ENCODE results near the gene RAI1. TPM values are rescaled to one million over a fixed set of nuclear protein-coding genes. Genes with fewer than 3 reads are reported as not detected.
A peak's percentile ranks its signal among the peaks of the same experiment; 100 is the strongest.

The RAI1 gene
- polyA plus RNA-seq, 4 donors: 19.4 to 41.6 (median 24.3) TPM

DNA sequence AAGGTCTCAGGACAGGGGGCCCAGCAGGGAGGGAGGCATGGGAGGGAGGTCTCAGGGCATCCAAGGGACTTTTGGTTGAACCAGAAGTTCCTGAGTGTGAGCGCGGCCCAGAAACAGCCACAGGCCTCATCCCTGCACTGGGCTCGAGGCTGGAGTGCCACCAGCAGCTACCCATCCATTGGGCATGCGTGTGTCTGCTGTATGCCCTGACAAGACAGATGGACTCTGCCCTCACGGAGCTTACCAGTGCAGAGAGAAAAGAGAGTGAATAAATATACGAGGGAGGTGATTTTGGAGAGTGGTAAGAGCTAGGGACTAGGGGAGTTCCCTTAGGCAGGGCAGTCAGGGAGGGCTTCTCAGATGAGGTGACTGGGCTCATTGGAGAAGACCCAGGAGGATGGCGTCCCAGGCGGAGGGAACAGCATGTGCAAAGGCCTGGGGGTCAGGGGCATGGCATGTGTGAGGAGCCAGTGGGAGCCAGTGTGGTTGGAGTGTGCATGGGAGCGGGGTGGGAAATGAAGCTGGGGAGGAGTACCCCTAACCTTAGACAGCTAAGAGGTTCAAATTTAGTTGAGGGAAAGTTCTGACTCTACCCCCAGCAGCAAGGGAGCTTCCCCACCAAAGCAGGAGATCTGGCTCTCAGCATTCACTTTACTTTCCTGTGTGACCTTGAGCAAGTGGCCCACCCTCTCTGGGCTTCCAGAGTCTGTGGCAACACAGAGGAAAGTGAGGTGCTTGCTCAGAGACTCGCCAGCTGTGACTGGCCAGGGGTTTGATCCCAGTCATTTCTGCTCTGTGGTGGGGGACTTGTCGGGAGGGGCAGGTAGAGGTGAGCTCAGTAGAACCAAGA, 80.9 kb downstream of the RAI1 start:
- no peak for DNase-seq (ENCODE audit: low read depth in 4 of 4, low spot score in 3 of 4)

- DNase-seq (ENCODE audit: low read depth in 4 of 4, low spot score in 3 of 4): no peak
Measured at GRCh38 chr17:17762744-17763105, 81.5 kb downstream of the RAI1 start.

- no peak for DNase-seq (ENCODE audit: low read depth in 4 of 4, low spot score in 3 of 4)
Measured at GRCh38 chr17:17763136-17763535, 81.9 kb downstream of the RAI1 start.

GRCh38 chr17:17763734-17764133, 82.5 kb downstream of the RAI1 start:
- DNase-seq (ENCODE audit: low read depth in 4 of 4, low spot score in 3 of 4): no peak

- no peak for DNase-seq (ENCODE audit: low read depth in 4 of 4, low spot score in 3 of 4)
Measured at GRCh38 chr17:17765359-17766076, 84.3 kb downstream of the RAI1 start.

DNA sequence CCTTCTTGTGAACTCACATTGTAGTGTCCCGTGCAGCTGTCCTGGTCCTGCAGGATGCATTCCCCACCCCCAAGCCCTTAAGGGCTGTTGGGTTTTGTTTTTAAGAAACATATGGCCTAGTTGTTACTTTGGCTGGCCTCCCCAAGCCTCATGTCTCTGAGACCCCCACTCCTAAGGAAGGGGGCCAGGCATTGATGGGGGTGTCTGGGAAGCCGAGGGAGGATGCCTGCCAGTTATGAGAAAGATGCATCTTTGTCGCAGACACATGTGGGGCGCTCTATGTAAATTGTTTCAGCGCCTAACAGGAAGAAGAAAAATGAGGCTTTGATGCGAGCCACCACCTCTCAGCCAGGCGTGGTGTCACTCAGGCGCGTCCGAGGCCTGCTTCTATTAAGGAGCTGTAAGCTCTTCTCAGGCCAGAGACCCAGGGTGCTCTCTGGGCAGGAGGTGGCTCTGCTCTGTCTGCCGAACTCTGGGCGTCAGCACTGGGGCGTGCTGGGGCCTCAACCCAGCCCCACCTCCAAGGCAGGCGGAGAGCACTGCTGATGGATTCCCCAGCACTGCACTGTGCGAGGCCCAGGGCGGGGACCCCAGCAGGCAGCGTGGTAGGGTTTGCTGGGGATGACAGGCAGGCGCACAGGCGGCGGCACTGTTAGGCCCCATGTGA, 85.0 kb downstream of the RAI1 start:
- DNase-seq (ENCODE audit: low read depth in 4 of 4, low spot score in 3 of 4): no peak

- DNase-seq (ENCODE audit: low read depth in 4 of 4, low spot score in 3 of 4): no peak
Measured at GRCh38 chr17:17766744-17767120, 85.5 kb downstream of the RAI1 start.

DNA sequence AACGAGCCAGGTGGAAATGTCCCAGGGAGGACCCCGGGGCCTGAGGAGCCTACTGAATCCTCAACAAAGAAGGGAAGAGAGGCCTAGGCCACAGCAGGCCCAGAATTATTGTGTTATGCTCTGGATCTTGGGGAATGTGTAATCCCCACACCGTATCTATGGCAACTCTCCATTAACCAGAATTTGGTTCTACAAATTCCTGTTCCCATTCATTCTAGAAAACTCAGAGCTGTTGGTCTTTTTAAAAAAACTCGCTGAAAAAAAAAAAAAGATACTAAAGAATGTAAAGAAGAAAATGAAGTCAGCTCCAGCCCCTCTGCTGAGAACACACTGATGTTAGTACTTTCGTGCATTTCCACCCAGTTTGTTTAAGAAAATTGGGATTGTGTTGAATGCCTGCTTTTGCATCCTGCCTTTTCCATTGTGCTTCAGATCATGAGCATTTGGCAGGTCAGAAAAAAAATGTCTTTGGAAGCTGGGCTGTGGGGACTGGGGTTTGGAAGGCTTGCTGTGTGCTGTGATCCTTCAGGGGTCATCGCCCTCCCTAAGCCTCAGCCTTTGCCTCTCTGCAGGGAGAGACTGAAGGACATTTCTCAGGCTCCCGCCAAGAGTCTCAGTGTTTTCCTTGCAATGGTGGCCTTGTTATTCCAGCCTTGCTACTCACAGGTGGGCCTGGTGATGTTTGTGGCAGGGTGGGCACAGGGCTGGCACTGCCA, 86.1 kb downstream of the RAI1 start:
- no peak for DNase-seq (ENCODE audit: low read depth in 4 of 4, low spot score in 3 of 4)

GRCh38 chr17:17767887-17768418, 86.7 kb downstream of the RAI1 start:
- DNase-seq (ENCODE audit: low read depth in 4 of 4, low spot score in 3 of 4): no peak

GRCh38 chr17:17768424-17769088, 87.3 kb downstream of the RAI1 start:
- DNase-seq (ENCODE audit: low read depth in 4 of 4, low spot score in 3 of 4): no peak

DNA sequence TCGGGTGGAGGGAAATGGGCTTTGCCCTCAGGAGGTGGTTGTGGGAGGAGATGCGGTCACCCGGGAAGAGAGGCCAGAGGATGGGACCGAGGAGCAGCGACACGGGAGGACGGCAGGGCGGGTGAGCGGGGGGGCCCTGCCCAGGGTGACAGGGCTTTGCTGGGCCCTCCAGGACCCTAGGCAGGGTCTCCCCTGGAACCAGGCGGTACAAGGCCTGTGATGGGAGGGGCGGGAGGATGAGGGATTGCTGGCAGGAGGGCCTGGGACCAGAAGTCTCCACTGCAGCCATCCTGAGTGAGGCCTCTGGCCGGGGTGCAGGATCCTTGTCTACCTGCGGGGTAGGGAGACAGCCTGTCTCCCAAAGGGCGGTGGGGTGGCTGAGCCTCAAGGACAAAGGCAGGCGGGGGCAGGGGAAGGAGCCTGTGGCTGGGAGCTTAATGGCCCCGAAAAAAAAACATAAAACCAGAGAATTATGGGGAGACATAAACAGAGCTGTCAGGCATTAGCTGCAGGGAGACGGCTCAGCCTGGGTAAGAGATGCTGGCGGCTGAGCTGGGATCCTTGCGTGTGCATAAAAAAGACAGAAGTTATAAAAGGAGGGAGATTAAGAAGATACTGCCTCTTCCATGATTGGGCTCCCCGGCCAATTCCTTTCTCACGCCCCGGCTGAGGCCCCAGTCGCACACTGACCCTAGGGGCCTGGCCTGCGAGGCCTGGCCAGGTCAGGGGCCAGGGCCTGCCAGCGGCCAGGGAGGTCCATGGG, 88.8 kb downstream of the RAI1 start:
- no peak for DNase-seq (ENCODE audit: low read depth in 4 of 4, low spot score in 3 of 4)

- no peak for DNase-seq (ENCODE audit: low read depth in 4 of 4, low spot score in 3 of 4)
Measured at GRCh38 chr17:17770632-17771044, 89.4 kb downstream of the RAI1 start.

DNA sequence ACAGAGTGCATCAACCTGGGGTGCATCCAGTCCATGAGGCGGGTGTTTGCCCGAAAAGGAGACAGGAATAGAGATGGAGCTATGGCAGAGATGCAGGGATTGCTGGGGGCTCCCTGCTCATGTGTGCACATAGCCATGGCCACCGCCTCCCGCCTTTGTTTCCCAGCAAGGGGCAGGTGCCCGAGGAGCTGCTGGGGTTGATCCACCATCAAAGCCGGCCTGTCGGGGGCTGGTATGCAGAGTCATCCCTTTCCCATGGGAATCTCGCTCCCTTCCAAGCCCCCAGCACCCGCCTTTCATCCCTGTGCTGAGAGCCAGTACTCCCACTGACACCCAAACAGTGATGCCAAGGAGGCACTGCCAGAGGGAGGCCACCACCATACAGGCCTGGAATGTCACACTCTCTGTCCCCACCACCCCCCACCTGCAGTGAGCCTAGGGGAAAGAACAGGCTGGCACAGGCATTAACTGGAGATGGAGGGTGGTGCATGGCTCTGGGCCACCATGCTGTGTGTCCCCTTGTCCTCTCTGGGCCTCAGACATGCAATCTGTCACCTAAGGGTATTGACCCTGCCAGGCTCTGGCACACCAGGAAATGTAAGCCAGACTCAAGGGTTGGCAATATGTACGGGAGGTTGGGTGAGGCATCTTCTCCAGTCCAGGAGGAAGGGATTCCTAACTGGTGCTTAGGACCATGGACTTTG, 90.4 kb downstream of the RAI1 start:
- no peak for DNase-seq (ENCODE audit: low read depth in 4 of 4, low spot score in 3 of 4)

DNA sequence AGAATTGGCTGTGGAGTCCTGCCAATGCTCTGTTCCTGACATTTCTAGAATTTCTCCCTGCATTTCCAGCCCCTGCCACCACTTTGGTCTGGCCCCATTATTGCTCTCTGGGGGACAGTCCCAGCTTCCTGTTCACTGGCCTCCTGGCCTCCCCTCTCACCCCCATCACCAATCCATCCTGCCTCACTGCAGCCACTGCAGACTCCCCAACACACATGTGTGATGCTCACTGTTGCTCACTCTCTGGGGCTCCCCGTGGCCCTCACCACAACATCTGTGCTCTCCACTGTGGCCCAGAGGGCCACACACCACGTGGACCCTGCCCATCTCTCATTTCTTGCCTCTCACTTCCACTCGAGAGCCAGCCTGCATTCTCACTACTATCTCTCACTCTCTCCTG, 91.0 kb downstream of the RAI1 start:
- DNase-seq (ENCODE audit: low read depth in 4 of 4, low spot score in 3 of 4): no peak

GRCh38 chr17:17774009-17774881, 93.0 kb downstream of the RAI1 start:
- DNase-seq (ENCODE audit: low read depth in 4 of 4, low spot score in 3 of 4): no peak

DNA sequence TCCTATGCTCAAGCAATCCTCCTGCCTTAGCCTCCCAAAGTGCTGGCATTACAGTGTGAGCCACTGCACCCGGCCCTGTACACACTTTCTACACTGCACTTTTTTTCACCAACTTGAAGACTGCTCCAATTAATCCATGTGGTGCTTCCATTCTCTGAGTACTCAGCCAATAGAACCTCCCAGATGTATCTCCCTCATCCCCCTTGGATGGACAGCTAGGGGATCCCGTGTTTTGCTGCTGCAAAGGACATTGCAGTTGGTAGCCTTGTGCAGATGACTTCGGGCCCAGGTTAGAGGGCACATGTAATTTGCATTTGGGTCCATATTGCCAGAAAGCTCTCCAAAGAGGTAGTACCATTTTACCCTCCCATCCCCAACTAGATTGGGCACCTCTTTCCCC, 95.6 kb downstream of the RAI1 start:
- no peak for DNase-seq (ENCODE audit: low read depth in 4 of 4, low spot score in 3 of 4)

DNA sequence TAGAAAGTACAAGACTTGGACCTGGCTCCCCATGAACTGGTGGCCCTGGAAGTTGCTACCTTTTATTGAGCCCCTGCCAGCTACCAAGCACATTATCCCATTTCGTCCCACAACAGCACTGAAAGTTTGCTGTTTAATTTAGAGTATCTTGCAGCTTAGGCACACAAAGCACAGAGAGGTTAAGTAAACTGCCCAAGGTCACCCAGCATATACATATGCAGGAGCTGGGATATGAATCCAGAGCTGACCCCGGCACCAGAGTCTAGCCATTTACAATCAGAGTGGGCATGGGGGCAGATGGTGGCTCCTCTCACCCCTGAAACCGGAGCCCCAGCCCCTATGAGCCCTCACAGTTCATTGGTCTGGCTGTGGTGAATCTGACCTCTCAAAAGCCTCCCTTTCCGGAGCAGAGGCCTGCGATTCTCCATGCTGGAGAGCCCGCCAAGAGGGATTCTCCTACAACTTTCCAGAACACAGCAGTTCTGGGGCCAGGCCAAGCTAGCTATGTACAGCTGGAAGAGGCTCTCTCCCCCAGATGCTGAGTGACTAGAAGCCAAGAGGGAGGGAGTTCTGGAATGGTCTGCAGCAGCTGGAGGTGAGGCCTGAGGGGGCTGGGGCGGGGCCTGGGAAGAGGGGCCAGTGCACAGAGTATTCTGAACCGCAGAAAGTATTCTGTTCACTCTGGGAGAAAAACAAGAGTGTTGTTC, 97.2 kb downstream of the RAI1 start:
- DNase-seq (ENCODE audit: low read depth in 4 of 4, low spot score in 3 of 4): peak in 2 of 4 donors; percentile 73 to 79
